HK-2 (cell line): ENCODE data around the gene YIF1A.
A peak's percentile ranks its signal among the peaks of the same experiment; 100 is the strongest.
"Not testable (repeated sequence)": the region's sequence is repeated elsewhere in the genome, so short reads cannot be mapped to it uniquely, and the experiment has no call there.

Experiments used
- DNase-seq: peaks from one replicate; pipeline ENCODE4 v3.0.0-alpha.2; 2018; ENCODE audit not compliant: unreplicated experiment

Gene YIF1A

DNA sequence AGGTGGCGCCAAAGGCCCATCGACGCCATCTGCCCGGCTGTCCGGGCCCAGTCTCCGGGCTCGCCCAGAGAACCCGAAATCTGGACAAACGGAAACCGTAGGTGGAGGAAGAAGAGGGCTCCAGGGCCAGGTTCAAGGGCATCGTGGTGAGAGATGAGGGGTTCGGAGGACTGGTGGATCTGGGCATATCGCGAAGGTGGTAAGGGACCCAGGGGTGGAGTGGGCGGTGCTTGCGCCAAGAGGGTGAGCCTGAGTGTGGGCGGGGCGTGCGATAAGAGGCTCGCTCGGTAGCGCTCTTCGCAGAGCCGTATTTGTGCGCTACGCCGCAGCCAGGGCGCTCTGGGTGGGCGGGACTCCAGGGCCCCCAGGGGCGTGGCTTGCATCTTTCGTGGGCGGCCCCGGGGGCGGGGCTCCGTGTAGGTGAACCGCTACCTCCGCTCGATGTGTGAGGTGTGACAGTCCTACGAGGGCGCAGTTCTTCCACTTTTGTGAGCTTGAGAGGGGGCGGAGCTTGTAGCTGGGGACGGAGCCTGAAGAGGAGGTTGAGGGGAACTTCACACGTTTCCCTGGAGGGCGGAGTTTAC is 23.1 kb upstream of the YIF1A start:
- peak; percentile 76 for DNase-seq

- DNase-seq, result no peak
These were observed 22.6 kb upstream of the YIF1A start for GRCh38 chr11:66311470-66311964.

DNA sequence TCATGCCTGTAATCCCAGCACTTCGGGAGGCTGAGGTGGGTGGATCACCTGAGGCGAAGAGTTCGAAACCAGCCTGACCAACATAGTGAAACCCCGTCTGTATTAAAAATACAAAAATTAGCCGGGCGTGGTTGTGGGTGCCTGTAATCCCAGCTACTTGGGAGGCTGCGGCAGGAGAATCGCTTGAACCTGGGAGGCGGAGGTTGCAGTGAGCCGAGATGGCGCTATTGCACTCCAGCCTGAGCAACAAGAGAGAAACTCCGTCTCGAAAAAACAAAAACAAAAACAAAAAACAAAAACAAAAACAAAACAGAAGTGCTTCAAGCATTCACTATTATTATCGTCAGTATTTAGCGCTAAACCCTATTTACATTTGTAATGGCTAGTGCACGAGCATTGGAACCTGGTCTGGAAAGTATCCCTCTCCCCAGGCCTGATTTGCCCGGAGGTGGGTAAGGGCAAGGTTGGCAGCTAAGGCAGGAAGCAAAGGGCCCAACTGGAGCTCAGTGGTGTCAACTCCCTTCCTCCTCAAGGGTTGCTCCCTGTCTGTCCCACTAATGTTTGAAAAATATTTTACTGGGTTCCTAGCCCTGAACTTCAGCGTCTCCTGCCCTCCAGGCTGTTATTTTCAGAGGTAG is 22.0 kb upstream of the YIF1A start:
- DNase-seq, result not testable (repeated sequence)

GRCh38 chr11:66310324-66310723 is 21.4 kb upstream of the YIF1A start:
- DNase-seq, result no peak

- DNase-seq, result no peak
These were observed 20.5 kb upstream of the YIF1A start for GRCh38 chr11:66309475-66309874.

DNA sequence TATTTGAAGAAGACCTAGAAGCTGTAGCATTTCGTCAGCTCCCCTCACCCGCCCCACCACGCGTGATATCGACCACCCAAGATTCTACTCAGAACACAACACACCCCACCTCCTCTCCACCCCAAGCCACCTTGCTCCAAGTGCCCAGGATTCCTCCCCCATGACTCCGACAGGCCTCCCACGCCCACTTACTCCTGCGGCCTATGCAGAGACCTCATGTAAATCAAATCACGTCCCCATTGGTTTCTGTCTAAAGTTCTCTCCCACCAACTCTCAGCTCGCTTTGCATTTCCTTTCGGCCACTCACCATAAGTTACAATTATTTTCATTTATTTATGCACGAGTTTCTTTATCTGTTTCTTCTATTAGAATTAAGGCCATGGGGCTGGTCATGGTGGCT is 13.7 kb upstream of the YIF1A start:
- no peak for DNase-seq

DNA sequence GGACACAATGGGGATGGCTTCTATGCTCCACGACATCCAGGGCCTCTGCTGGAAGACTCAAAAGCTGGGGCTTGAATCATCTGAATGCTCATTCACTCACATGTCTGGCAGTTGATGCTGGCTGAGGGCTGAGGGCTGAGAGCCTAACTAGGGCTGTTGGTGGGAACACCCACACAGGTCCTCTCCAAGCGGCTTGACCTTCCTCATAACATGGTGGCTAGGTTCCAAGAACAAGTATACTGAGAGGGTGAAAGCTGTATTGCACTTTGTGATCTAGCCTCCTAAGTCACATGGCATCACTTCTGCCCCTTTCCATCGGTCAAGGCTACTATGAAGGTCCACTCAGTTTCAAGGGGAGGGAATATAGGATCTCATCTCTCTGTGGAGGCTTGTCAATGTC is 10.2 kb upstream of the YIF1A start:
- DNase-seq, result no peak

GRCh38 chr11:66297610-66298009 is 8.7 kb upstream of the YIF1A start:
- DNase-seq, result no peak

GRCh38 chr11:66294626-66295620 is 6.0 kb upstream of the YIF1A start:
- no peak for DNase-seq

DNA sequence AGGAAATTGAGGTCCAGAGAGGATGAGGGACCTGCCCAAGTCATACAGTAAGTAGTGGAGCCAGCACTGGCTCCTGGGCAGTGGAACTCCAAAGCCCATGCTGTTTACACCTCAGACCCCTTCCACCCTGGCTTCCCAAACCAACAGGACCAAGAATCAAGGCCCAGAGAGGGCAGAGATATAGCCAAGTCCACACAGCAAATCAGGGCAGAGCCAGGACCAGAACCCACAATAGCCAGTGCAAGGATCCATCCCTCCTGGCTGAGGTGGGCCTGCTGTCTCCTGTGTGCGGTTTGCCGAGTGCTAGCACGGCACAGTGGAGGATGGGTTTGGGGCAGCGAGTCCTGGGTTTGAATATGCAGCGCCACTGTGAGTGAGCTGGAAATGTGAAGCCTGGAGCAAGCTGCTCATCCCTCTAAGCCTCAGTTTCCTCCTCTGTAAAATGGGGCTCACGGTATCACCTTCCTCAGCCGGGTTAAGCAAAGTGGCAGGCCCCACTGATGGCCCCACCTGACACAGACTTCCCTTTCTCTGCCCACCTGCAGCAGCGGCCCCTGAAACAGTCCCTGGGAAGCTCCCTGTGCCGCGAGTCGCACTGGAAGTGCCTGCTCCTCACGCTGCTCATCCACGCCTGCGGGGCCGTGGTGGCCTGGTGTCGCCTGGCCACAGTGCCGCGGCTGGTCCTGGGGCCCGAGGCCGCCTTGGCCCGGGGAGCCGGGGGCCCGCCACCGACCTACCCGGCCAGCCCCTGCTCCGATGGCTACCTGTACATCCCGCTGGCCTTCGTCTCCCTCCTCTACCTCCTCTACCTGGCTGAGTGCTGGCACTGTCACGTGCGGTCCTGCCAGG is 5.1 kb upstream of the YIF1A start:
- DNase-seq, result no peak

- DNase-seq, result no peak
These were observed 4.4 kb upstream of the YIF1A start for GRCh38 chr11:66293352-66293751.

DNA sequence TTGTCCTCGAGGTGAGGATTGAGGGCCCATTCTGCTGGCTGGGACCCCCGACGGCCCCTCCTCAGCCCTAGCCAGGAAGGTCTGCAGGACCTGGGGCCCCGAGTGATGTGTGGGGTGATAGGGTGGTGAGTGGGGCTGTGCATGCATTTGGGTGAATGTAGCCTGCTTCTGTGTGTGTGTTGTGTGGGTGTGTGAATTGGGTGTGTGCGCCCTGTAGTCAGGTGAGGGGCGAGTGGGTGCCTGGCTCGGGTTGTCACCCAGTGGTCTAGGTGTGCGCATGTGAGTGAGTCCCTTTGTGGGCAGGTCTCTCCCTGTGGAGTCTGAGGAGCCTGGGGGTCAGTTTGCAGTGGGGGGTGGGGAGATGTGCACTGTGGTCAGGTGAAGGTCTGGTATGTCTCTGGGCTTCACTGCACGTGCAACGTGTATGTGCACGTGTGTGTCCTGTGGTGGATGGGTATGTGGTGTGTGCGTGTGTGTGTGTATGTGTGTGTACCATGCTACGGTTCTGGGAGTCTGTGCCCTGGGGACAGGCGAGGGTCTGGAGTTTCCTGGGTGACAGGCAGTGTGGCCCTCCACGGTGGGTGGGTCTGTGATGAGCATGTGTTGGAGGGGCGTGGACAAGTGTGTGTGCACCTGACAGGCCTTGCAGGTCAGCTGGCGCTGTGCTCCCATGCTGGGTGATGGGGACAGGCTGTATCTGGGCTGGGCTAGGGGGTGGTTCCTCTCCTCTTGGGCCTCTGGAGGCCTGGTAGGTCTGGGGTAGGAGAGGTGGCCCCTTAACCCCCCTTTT is 3.8 kb upstream of the YIF1A start:
- DNase-seq, result no peak

GRCh38 chr11:66291706-66292542 is 3.0 kb upstream of the YIF1A start, which contains the start of gene TMEM151A:
Gene TMEM151A (plus strand): TSS chr11:66291894. CDS start chr11:66292014, 120 bp downstream.
- DNase-seq, result no peak

DNA sequence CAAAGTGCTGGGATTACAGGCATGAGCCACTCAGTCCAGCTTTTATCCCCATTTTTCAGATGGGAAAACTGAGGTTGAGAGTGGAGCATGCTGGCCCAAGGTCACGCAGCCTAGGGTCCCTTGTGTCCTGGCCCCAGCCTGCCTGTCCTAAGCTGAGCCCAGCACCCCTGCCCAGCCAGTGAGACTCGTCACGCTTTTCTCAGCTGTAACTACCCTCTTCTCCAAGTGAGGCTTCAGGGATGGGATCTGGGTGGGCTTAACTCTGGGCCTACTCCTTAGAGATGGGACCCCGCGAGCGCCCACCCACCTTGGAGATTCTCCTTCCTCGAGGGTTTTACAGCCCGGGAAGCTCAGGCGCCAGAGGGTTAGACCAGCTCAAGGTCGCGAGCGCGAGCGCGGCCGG is 2.4 kb upstream of the YIF1A start:
- DNase-seq, result no peak

DNA sequence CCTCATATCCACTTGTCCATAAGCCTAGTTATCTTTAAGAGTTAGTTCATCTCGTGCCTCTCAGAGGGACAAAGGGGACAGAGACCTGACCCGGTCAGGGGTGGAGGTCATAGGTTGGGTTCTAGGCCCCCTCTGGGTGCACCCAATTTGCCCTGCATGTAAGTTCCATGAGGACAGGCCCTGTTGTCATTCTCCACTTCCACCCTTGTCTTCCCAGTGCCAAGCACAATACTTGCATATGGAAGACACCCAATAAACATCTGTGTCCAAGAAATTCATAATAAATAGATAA is 1.3 kb upstream of the YIF1A start:
- no peak for DNase-seq

DNA sequence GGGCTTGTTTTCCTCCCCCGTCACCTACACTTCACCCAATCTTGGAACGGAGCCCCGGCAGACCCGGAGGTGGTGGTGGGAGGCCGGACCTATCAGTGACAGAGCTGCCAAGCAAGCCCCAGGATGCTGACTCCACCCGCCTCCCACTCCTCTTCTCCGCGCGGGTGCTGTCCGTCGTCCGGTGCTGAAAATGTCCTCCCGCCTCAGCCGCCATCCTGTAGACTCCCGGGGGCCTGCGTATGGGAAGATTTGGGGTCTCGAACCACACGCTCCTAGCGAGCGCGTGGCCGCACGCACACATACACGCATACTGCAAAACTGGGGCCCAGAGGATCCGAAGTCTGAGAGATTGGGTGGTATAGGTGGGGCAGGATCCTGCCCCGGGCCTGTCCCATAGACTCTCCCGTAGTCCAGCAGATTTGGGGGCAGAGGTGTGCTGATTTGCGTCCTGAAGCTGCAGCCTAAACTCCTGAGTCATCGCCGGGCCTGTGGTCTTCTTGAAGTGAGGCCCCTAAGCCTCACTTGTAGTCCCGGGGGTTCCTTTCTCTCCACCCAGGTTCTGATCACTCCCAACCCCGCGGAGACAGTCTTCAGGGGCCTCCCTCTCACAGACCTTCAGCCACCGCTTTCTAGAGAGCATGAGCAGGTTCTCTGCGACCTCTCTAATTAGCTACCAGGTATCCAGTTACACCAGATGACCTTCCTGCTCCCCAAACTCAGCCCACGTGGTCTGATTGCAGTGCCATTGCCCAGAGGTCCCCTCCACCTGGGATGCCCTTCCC is 796 bp upstream of the YIF1A start:
- DNase-seq, result no peak

- DNase-seq, result no peak
These were observed 863 bp downstream of the YIF1A start for GRCh38 chr11:66287889-66288670.

- no peak for DNase-seq
These were observed 1.6 kb downstream of the YIF1A start for GRCh38 chr11:66287211-66287888.
